ENCODE data around the gene CATSPER1. TPM values are rescaled to one million over a fixed set of nuclear protein-coding genes. Genes with fewer than 3 reads are reported as not detected.
"Not testable (repeated sequence)": the region's sequence is repeated elsewhere in the genome, so short reads cannot be mapped to it uniquely, and the experiment has no call there.

CATSPER1 gene
- total RNA-seq, 2 donors from 2014 or later = 0.26 TPM; not detected in 1

- intact Hi-C loops (cut with DNase I) = no loop called here
- no peak for DNase-seq
- peak in 1 of 2 donors; percentile 43 for ATAC-seq
Observed at GRCh38 chr11:66035653-66036333, 9.5 kb upstream of the CATSPER1 start.

- no peak for DNase-seq
- intact Hi-C loops (cut with DNase I) = no loop called here
- no peak for ATAC-seq
Observed at GRCh38 chr11:66032957-66033735, 6.9 kb upstream of the CATSPER1 start.

- intact Hi-C loops (cut with DNase I); ATAC-seq; DNase-seq: not testable (repeated sequence)
Observed at GRCh38 chr11:66023186-66023440, 3.2 kb downstream of the CATSPER1 start.

GRCh38 chr11:66022401-66023185, 3.7 kb downstream of the CATSPER1 start:
- ATAC-seq (peak; percentile 83 to 85), DNase-seq (peak; percentile 76)
- intact Hi-C loops (cut with DNase I) = no loop called here

- intact Hi-C loops (cut with DNase I) = no loop called here
- ATAC-seq (peak in 1 of 2 donors; percentile 62), DNase-seq (no peak)
Observed at GRCh38 chr11:66020618-66021357, 5.5 kb downstream of the CATSPER1 start.

- ATAC-seq = no peak
- intact Hi-C loops (cut with DNase I) = no loop called here
- DNase-seq = no peak
Observed at GRCh38 chr11:66020212-66020611, 6.1 kb downstream of the CATSPER1 start.

GRCh38 chr11:66017321-66017720, 9.0 kb downstream of the CATSPER1 start:
- DNase-seq (no peak), ATAC-seq (no peak)
- intact Hi-C loops (cut with DNase I) = no loop called here

- no peak for ATAC-seq
- no peak for DNase-seq
- intact Hi-C loops (cut with DNase I) = no loop called here
Observed at GRCh38 chr11:66016793-66017177, 9.5 kb downstream of the CATSPER1 start.

GRCh38 chr11:66015936-66016792, 10.1 kb downstream of the CATSPER1 start:
- DNase-seq = no peak
- ATAC-seq = peak in 1 of 2 donors; percentile 30

GRCh38 chr11:66015454-66015881, 10.8 kb downstream of the CATSPER1 start:
- DNase-seq (peak; percentile 39), ATAC-seq (peak; percentile 75 to 87)
- intact Hi-C loops (cut with DNase I) = no loop called here

More at GRCh38 chr11:66015936-66016792, 10.1 kb downstream of the CATSPER1 start:
- intact Hi-C loops (cut with DNase I) = no loop called here

GRCh38 chr11:66014804-66015453, 11.3 kb downstream of the CATSPER1 start:
- intact Hi-C loops (cut with DNase I) = no loop called here
- ATAC-seq = peak in 1 of 2 donors; percentile 16
- no peak for DNase-seq

GRCh38 chr11:66013762-66014100, 12.5 kb downstream of the CATSPER1 start:
- DNase-seq (no peak), ATAC-seq (no peak)
- intact Hi-C loops (cut with DNase I) = no loop called here

GRCh38 chr11:66012946-66013761, 13.1 kb downstream of the CATSPER1 start:
- ATAC-seq (no peak), DNase-seq (no peak)
- intact Hi-C loops (cut with DNase I) = no loop called here

GRCh38 chr11:66012371-66012945, 13.8 kb downstream of the CATSPER1 start:
- intact Hi-C loops (cut with DNase I) = no loop called here
- no peak for ATAC-seq
- no peak for DNase-seq

GRCh38 chr11:66011785-66012303, 14.4 kb downstream of the CATSPER1 start, which contains the start of gene CST6:
CST6 (plus strand) TSS chr11:66012008; CDS start chr11:66012045, 37 bp downstream.
- DNase-seq = no peak
- intact Hi-C loops (cut with DNase I) = no loop called here
- no peak for ATAC-seq

GRCh38 chr11:66011239-66011784, 15.0 kb downstream of the CATSPER1 start:
- ATAC-seq (peak in 1 of 2 donors; percentile 34), DNase-seq (no peak)
- intact Hi-C loops (cut with DNase I) = no loop called here

Measured in left cardiac atrium (tissue), 4 donors.